C4-2B (cell line): ENCODE measurements around the gene HOXB4.

Experiments used
- ZFX ChIP-seq: fragments of 450-650 bp; IDR thresholded peaks from 2 replicates; pipeline ENCODE4 v1.6.1; 2017
- TF ChIP-seq, protein P1 (sequence below): fragments of 450-650 bp; conservative IDR thresholded peaks from 2 replicates; pipeline ENCODE4 v1.5.1; 2017; ENCODE audit warnings: mild to moderate bottlenecking

DNA sequence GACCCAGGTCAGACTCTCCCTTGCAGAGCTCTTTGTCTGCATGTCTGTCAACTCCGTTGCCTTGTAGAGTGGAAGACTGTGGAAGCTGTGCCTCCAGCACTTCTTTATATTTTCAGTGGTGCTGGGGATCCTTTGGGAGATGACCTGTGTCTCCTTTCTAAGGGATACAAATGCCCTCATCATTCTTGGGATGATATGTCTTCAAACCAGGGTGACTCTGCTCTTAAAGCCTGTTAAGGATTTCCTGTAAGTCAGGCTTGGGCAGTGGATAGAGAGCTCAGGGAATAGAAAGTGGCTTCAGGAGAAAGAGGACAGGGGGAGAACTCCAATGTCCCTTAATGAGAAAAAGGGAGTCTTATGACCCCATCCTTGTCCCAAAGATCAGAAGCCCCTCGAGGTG lies 10.4 kb upstream of the HOXB4 start:
- TF ChIP-seq, protein P1, sequence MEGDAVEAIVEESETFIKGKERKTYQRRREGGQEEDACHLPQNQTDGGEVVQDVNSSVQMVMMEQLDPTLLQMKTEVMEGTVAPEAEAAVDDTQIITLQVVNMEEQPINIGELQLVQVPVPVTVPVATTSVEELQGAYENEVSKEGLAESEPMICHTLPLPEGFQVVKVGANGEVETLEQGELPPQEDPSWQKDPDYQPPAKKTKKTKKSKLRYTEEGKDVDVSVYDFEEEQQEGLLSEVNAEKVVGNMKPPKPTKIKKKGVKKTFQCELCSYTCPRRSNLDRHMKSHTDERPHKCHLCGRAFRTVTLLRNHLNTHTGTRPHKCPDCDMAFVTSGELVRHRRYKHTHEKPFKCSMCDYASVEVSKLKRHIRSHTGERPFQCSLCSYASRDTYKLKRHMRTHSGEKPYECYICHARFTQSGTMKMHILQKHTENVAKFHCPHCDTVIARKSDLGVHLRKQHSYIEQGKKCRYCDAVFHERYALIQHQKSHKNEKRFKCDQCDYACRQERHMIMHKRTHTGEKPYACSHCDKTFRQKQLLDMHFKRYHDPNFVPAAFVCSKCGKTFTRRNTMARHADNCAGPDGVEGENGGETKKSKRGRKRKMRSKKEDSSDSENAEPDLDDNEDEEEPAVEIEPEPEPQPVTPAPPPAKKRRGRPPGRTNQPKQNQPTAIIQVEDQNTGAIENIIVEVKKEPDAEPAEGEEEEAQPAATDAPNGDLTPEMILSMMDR: no peak
- no peak for TF ChIP-seq ZFX
